Measurements from ENCODE around the gene EPHB4. TPM values are rescaled to one million over a fixed set of nuclear protein-coding genes. Genes with fewer than 3 reads are reported as not detected.

EPHB4 gene
- total and polyA plus RNA-seq, 2 of the 4 experiments (the other 2 are of a cell fraction) = 34.5 to 36.4 TPM

- Histone ChIP-seq H3K4me1 (ENCODE audit: control insufficient read depth, insufficient read depth, low read length) (no peaks in the 10 kb centered on the region), H3K4ac (ENCODE audit: low read depth, low read length) (no peak overlapping the region), H2BK20ac (ENCODE audit: low read depth, low read length) (no peak overlapping the region), H2BK15ac (ENCODE audit: low read depth, low read length) (no peak overlapping the region), H2AK9ac (replicated peaks; ENCODE audit: low read depth, low read length, poor library complexity) (no peak overlapping the region), H4K91ac (ENCODE audit: insufficient read depth, low read depth, low read length) (no peak overlapping the region), H2BK5ac (ENCODE audit: low read depth, low read length, poor library complexity, severe bottlenecking) (no peak overlapping the region), H4K20me1 (ENCODE audit: insufficient read depth, low read length) (no peaks in the 10 kb centered on the region), H3K36me3 (ENCODE audit: control insufficient read depth, insufficient read depth, low read length) (no peaks in the 10 kb centered on the region), H3K79me1 (ENCODE audit: low read depth in 1 of 2, low read length in 2 of 2) (no peaks in the 10 kb centered on the region), H3K9ac (ENCODE audit: low read depth, low read length) (no peak overlapping the region), H3K56ac (ENCODE audit: extremely low read depth, insufficient read depth, low read length) (no peak overlapping the region), H2AK5ac (ENCODE audit: low read depth, low read length) (no peak overlapping the region), H2BK120ac (ENCODE audit: low read depth, low read length) (no peak overlapping the region), H3K14ac (replicated peaks; ENCODE audit: low read depth, low read length) (no peak overlapping the region), H3K23ac (ENCODE audit: low read depth, low read length) (no peak overlapping the region), H4K8ac (ENCODE audit: low read depth in 2 of 2, low read length in 2 of 2) (no peak overlapping the region), H3K9me1 (ENCODE audit: insufficient read depth, low read length) (no peaks in the 10 kb centered on the region), H3K4me3 (ENCODE audit: insufficient read depth, low read depth, low read length) (no peak overlapping the region), H3K18ac (ENCODE audit: low read depth, low read length) (no peak overlapping the region), H3K27ac (ENCODE audit: insufficient read depth, low read length) (no peak overlapping the region), H3K4me2 (ENCODE audit: low read depth, low read length) (no peak overlapping the region), H3K9me3 (ENCODE audit: control insufficient read depth, insufficient read depth, low read length) (peaks cover 2% of the 10 kb centered on the region), H4K5ac (ENCODE audit: low read depth, low read length) (no peak overlapping the region), H3K27me3 (ENCODE audit: control insufficient read depth, insufficient read depth, low read length) (peaks cover 21% of the 10 kb centered on the region), H2AFZ (replicated peaks; ENCODE audit: low read length, poor library complexity) (no peak overlapping the region)
- ATAC-seq (ENCODE audit: low read depth) = no peak
- CTCF ChIA-PET = interaction anchor here (0.5 kb wide), 1 partner anchor 74 kb away, joined by 3 read pairs; the partner anchor contains the start of gene POP7
- no TSS peak for BruUV-seq (replicated peaks)
- 69% methylated on average over 12 of the region's 17 CpGs; no CpG with 5 or more reads in 1 of the 2 experiments for WGBS, 2 experiments (ENCODE audit: extremely low coverage in 2 of 2, insufficient read length in 1 of 2)
- in situ Hi-C loops (cut with MboI; ENCODE audit: low sequenced_read_pairs) (no loop called here), intact Hi-C loops (cut with micrococcal nuclease) (loop anchor here (5.0 kb wide), 1 partner anchor 52 kb away; no protein-coding TSS in a partner anchor), dilution Hi-C loops (cut with HindIII; ENCODE audit: low sequenced_read_pairs, unreplicated experiment) (no loop called here)
- POLR2A ChIA-PET (ENCODE audit: unreplicated experiment) = no interaction called here
- no peak for DNase-seq
- no peak for TF ChIP-seq POLR2A (IDR thresholded peaks at IDR 0.05; ENCODE audit: low read depth, low read length)
- no peak for TF ChIP-seq MXI1 (IDR thresholded peaks at IDR 0.05; ENCODE audit: borderline replicate concordance, low read depth, low read length)
- TF ChIP-seq RCOR1 (IDR thresholded peaks at IDR 0.05; ENCODE audit: insufficient replicate concordance, low read length) = no peak
- no peak for TF ChIP-seq RFX5 (IDR thresholded peaks at IDR 0.05; ENCODE audit: low read depth, low read length)
- TF ChIP-seq FOS (IDR thresholded peaks at IDR 0.05; ENCODE audit: low read depth, low read length) = no peak
- TF ChIP-seq MAFK (IDR thresholded peaks at IDR 0.05; ENCODE audit: low read depth, low read length) = no peak
- no peak for TF ChIP-seq NFE2L2 (IDR thresholded peaks at IDR 0.05; ENCODE audit: low read depth, low read length)
- TF ChIP-seq CHD1 (IDR thresholded peaks at IDR 0.05; ENCODE audit: low read depth, low read length) = no peak
- no peak for TF ChIP-seq SMC3 (IDR thresholded peaks at IDR 0.05; ENCODE audit: low read depth, low read length)
- no peak for TF ChIP-seq CEBPB (IDR thresholded peaks at IDR 0.05; ENCODE audit: low read depth, low read length)
- no peak for TF ChIP-seq MAZ (IDR thresholded peaks at IDR 0.05; ENCODE audit: borderline replicate concordance, low read depth, low read length)
- no peak for TF ChIP-seq CTCF (conservative IDR thresholded peaks at IDR 0.05; ENCODE audit: low read depth, low read length)
- TF ChIP-seq RAD21 (IDR thresholded peaks at IDR 0.05; ENCODE audit: low read length) = no peak
- TF ChIP-seq USF2 (IDR thresholded peaks at IDR 0.05; ENCODE audit: low read depth, low read length) = no peak
- TF ChIP-seq ELK1 (IDR thresholded peaks at IDR 0.05; ENCODE audit: borderline replicate concordance, low read depth, low read length) = no peak
- no peak for TF ChIP-seq BHLHE40 (IDR thresholded peaks at IDR 0.05; ENCODE audit: low read depth, low read length)
These were observed 48.0 kb downstream of the EPHB4 start for GRCh38 chr7:100779359-100779758.

Measured in IMR-90 (cell line).